Stimulated activated CD4-positive, alpha-beta T cell treated with anti-CD3 and anti-CD28 coated beads, TNF-alpha, amount 100 ng/mL, for 4 hours (primary cell): ENCODE measurements around the gene CLDN3.
A peak's percentile ranks its signal among the peaks of the same experiment; 100 is the strongest.

Source experiments
- DNase-seq, 3 experiments: peaks; one replicate each; pipeline ENCODE4 v3.0.0-alpha.2; 2020; ENCODE audit warnings: low read depth in 3 of 3

The CLDN3 gene

DNA sequence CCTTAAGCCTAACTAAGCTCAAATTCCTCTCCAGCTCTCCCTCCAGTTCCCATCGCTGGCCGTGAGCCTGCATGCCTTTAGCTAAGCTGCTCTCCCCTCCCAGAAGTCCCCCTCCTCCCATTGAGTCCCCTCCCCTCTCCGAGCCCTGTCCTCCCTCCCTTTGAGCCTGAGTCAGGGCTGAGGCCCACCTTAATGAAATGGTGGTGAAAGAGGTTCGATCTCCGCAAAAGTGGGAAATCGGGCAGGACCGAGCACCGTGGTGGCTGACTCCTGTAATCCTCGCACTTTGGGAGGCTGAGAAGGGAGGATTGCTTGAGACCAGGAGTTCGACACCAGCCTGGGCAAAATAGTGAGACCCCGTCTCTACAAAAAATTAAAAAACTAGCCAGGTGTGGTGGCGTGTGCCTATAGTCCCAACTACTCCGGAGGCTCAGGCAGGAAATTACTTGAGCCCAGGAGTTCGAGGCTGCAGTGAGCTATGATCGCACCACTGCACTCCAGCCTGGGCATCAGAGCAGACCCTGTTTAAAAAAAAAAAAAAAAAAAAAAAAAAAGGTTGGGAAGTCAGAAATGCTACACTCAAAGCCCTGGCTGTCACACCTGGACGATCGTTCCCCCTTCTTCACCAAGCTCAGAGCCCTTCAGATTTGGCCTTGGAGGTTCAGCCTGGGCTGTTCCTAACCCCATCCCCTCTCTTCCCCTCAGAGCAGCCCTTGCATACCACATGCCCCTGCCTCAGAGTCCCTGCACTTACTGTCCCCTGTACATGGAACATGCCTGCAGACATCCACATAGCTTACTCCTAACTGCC, 995 bp upstream of the CLDN3 start:
- DNase-seq, result no peak

DNA sequence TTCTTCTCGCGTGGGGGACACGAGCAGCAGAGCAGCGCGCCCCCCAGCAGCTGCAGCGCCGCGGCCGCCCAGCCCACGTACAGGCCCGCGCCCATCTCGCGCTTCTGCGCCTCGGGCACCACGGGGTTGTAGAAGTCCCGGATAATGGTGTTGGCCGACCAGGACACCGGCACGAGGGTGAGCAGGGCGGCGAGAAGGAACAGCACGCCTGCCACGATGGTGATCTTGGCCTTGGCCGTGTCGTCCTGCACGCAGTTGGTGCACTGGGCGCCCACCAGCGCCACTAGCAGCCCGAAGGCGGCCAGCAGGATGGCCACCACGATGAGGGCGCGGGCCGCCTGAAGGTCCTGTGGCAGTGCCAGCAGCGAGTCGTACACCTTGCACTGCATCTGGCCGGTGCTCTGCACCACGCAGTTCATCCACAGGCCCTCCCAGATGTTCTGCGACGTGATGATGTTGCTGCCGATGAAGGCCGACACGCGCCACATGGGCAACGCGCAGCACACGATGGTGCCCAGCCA, 529 bp downstream of the CLDN3 start:
- DNase-seq, result no peak

DNA sequence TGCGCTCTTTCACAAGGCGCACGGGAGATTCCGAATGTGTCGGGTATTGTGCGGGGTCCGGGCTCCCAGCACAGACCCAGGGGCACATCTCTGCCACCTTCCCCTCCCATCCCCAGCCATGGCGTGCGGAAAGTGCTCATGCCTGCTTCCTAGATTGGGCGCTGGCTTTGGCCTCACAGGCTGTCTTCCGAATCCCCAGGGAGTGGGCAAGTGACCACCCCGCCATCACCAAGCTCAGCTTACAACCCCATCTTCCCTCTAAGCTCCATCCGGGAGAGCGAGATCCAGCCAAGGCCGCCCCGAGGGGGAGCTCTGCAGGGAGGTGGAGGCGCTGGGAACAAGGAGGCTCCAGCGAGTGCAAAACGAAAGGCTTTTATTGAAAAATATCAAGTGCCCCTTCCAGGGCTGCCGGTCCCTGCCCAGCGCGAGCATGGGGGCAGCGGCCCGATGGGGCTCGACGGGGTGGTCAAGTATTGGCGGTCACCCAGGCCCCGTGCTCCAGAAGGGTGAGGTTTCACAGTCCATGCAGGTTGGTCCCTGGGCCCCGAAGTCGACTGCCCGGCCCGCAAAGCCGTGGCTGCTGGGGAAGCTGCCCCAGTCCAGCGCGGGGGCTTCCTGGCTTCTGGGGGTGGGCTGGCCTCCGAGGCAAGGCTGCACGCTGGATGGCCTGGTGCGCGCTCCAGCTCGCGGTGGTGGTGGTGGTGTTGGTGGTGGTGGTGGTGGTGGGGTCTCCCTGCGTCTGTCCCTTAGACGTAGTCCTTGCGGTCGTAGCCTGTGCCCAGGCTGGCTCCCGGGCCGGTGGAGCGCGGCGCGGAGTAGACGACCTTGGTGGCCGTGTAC, 1.2 kb downstream of the CLDN3 start:
- no peak for DNase-seq

DNA sequence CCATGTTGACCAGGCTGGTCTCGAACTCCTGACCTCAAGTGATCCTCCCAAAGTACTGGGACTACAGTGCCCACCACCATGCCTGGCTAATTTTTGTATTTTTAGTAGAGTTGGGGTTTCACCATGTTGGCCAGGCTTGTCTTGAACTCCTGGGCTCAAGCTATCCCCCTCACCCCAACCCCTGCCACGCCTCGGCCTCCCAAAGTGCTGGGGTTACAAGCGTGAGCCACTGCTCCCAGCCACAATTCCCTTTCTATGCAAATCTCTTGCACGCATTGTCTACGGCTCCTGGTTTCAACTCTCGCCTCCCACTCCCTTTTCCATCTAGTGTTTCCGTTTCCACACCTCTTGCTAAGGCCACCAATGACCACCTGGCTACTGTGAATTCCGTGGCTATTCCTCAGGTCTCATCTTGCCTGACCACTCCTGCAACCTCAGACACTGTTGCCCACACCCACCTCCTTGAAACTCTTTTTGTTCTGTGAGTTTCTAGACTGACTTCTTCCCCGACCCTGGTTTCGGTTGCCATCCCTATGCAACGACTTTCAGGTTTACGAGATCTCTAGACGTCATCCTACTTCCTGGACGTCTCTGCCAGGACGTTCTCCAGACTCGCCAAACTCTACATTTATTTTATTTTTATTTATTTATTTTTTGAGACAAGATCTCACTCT, 3.4 kb downstream of the CLDN3 start:
- no peak for DNase-seq

- DNase-seq, result no peak
These were observed 7.4 kb downstream of the CLDN3 start for GRCh38 chr7:73762659-73762999.

DNA sequence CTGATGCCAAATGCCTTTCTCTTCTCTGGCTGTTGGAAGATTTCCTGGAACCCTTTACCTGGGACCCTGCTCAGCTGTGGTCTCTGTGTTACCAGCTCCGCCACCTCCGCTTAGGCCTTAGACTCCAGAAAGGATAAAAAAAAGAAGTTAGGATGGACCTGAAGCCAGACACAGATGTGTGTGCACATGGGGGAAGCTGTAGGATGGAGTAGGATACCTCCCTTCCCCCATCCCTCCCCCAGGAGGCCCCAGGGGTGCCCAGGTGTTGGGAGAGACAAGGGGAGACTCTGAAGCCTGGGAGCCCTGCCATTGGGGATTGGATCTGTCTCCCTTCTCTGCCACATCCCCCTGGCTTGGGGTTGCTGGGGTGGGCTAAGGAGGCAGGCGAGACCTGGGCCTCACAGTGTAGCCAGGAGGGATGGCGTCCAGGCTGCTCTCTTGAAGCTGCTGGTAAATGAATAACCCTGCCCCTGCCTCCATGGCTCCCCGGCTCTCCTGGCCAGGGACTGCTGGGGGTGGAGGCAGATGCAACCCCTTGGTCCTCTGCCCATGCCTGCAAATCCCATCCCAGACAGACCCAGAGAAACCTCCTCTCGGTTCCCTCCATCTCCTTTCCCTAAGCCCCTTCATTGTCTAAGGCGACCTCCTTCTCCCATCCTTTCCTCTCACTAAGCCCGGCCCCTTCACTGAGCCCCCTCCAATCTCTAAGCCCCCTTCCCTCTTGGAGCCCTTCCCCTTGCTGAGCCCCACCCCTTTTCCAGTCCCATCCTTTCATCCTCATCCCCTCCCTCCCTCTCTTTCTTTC, 8.0 kb downstream of the CLDN3 start:
- DNase-seq, result no peak

GRCh38 chr7:73758581-73759138, 11.4 kb downstream of the CLDN3 start:
- DNase-seq, result no peak

GRCh38 chr7:73749931-73750776, 19.9 kb downstream of the CLDN3 start:
- no peak for DNase-seq

DNA sequence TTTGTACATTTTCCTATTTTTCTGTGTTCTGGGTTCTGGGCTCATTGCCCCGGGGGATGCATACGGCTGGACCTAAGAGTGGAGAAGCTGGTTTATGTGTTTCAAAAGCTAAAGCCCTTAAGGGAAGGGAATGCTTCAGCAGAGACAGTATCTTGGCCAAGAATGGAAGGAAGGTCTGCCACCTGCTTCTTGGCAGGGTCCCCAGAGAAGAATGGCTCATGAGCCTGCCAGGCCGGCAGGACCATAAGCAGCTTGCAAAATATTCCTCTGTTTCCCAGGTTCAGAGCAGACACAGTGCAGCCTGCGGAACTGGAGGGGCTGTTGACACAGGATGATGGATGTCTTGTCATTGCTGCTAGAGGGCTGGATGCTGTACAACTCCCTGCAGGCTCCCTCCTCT, 23.7 kb downstream of the CLDN3 start:
- DNase-seq, result no peak

DNA sequence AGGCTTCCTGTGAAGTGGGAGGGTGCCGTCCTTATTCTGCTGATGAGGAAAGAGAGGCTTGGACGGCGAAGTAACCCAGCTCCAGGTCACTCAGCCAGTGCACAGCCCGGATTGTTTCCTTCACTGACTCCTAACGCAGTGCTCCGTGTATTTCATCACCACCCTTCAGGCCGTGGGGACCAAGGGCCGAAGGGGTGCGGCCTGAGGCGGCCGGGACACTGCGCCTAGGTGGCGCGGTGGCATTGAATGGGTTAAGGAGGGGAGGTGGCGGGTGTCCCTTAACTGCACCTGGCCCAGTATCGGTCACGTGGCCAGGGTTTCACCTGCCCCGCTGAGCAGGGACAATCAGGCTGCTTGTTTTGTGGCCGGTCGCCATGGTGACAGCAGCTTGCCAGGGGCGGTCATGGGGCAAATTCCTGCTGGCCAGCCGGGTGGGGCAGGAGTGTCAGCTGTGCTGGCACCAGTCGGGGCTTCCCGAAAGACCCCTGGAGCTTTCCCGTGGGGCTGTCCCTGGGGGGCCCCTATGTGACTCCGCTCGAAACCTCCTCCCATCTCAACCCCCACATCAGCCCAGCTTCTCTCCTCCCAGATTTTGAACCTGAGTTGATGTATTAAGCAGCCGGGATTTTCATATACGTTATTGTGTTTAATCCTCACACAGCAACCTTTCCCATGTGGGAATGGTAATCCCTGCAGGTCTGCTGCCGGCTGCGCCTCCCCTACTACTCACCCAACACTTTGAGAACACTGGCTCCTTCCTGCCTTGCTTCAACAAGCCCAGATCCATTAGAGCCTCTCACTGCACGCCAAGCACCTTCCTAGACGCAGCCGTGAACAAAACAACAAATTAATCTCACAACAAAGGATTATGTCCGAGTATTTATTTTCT, 27.1 kb downstream of the CLDN3 start:
- no peak for DNase-seq

- no peak for DNase-seq
These were observed 27.7 kb downstream of the CLDN3 start for GRCh38 chr7:73742338-73742752.

- DNase-seq, result no peak
These were observed 28.5 kb downstream of the CLDN3 start for GRCh38 chr7:73741600-73741999.

GRCh38 chr7:73740771-73741170, 29.3 kb downstream of the CLDN3 start:
- no peak for DNase-seq

DNA sequence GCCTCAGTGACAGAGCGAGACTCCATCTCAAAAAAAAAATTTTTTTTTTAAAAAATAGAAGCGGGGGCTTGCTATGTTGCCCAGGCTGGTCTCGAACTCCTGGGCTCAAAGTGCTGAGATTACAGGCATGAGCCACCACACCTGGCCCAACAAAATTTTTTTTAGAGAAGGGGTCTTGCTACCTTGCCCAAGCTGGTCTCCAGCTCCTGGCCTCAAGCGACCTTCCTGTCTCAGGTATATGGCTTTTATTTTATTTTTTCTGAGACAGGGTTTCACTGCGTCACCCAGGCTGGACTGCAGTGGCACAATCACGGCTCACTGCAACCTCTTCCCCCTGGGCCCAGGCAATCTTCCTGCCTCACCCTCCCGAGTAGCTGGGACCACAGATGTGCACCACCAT, 29.9 kb downstream of the CLDN3 start:
- DNase-seq, result no peak

DNA sequence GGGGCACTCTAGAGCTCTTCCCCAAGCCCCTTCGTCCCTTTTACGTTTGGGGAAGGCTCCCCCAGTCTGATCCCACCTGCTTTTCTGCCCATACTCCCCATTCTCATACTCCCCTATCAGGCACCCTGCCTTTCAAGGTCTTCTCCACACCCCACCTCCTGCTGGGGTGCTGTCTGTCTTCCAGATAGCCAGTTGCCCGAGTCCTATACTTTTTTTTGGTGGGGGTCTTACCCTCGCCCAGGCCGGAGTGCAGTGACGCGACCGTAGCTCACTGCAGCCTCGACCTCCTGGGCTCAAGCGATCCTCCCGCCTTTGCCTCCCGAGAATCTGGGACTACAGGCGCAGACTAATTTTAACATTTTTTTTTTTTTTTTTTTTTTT, 30.7 kb downstream of the CLDN3 start:
- DNase-seq, result no peak

DNA sequence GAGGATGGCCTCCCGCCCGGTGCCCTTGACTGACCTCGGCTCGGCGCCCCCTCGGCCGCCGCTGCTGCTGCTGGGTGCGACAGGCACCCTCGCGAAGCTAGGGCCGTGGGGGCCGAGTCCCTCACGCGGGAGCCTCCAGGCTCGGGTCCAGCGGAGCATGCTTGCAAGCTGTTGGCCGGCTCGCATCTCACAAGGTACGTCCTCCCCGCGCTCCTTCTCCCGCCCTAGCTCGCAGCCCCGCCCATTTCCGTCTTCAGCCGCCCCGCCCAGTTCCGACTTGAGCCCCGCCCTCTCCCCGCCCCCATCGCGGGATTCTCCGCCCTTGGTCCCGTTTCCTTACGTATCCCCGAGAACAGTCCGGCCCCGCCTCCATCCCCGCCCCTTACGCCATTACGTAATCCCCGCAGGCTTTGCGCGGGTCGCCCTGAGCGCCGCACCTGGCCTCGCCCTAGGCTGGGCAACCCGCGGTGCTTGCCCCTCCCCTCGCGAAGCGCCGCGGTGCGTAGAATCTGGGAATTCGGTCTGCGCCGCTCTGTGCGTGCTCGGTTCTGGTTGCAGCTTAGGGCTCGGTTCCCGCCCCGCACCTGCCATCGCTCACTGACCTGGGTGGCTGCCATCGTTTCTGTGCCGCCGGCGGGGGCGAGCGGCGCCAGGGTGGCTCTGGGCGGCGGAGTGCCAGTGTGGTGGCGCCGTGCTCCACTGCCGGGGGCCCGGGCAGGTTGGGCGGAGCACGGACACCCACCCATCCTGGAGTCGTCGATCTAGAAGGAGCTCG, 31.3 kb downstream of the CLDN3 start, which contains the start of gene ABHD11:
Gene ABHD11, minus strand, starts transcription at position 191 of the 775 bp plus-strand sequence. Its CDS starts 32 bp downstream, at position 159.
- DNase-seq, result peak; percentile 99 to 100 (median 99)

- DNase-seq, result peak; percentile 48 to 57 (median 51)
These were observed 31.9 kb downstream of the CLDN3 start for GRCh38 chr7:73738220-73738611.

DNA sequence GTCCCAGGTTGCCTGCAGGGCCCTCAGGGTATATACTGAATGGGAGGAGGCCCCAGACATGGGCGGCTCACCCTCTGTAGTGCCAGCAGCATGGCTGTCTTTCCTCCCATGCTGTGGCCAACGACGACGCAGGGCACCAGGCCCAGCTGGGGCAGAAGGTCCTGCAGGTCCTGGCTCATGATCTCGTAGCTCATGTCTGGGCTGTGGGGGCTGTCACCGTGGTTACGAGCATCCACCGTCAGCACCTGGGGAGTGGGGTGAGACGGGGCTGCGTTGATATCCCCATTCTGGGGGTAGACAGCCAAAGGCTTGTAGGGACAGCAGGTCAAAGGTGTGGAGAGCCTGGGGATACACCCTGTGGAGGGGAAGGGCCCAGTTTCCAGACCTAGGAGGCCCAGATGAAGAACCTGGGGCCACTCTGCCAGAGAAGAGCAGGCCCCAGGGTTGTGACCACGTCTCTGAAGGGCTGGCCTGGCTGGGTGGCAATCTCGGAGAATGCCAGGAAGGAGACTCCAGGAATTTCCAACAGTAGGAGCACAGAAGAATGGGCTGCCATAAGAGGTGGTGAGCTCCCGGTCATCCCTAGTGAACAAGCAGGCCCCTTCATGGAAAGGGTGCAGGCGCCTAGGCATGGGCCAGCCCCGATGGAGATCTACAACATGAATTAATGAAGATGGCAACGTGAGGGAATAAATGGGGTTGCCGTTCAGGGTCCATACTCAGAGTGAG, 32.4 kb downstream of the CLDN3 start:
- DNase-seq, result no peak
